Measurements from ENCODE around the gene ELL.

DNA sequence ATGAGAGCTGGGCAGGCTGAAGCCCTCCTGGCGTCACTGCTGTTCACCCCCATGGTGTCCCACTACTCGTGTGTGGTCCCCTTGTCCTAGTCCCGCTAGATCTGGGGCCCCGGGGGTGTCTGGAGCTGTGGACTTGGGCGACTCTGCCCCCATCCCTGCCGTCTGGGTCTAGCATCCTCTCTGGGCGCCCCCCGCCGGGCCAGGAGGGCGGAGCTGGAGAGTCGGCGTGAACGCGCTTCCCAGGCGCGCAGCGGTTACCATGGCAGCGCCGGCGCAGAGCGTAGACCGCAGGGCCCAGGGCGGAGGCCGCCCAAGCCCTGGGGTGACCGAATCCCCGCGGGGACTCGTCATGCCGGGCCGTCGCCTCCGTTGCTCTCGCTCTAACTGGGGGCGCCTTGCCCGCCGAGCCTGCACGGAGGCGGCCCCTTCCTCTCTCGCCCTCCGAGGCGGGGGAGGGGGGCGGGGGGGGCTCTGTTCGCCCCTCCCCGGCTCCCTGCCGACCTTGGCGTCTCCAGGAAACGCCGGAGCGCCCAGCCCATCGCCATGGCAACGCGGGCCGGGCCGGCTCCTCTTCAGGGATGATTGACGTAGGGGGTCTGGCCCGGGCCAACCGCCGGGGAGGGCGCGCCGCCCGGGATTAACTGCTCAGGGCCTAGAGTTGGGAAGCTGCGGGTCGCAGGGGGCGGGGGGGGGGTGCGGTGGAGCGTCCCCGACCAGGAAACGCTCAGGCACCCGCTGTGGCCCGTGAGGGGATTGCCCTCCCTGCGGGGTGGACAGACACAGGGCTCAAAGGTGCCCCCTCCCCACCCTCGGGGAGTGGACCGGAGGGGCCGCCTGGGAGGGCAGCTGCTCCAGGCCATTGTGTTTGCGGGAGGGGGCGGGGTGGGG is 92.8 kb downstream of the ELL start:
- no peak for TF ChIP-seq CTCF (conservative IDR thresholded peaks at IDR 0.05 in 1 of 2, IDR thresholded peaks at IDR 0.05 in 1 of 2; ENCODE audit: extremely low read depth in 1 of 2, insufficient read depth in 1 of 2, low read depth in 1 of 2, low read length in 2 of 2)
- TF ChIP-seq EZH2 (IDR thresholded peaks at IDR 0.05; ENCODE audit: borderline replicate concordance, low read length) = no peak

Measured in mammary epithelial cell (primary cell).